Calu3 (cell line): ENCODE data around the gene GSG1. TPM values are rescaled to one million over a fixed set of nuclear protein-coding genes. Genes with fewer than 3 reads are reported as not detected.
"Not testable (repeated sequence)": the region's sequence is repeated elsewhere in the genome, so short reads cannot be mapped to it uniquely, and the experiment has no call there.

Experiments used
- BruUV-seq: library from RNA; stranded (reverse); fragments of 400-500 nt; replicated peaks from 2 replicates; lab custom pipeline; 2021; lab: Mats Ljungman, UMichigan
- CTCF ChIA-PET: fragments of 300-600 bp; sonication (Branson Sonifier 250); formaldehyde crosslinking; loops from one replicate; lab custom pipeline; 2022; ENCODE audit warnings: antibody characterized with exemption; lab: Charles Lee
- DNase-seq: peaks from one replicate; pipeline ENCODE4 v3.0.0; 2022
- H3K27ac Mint-ChIP-seq: one replicate; pipeline ENCODE4 v1.8.0; 2022; ENCODE audit warnings: mixed read lengths; ENCODE audit not compliant: unreplicated experiment
- H3K27me3 Mint-ChIP-seq: one replicate; pipeline ENCODE4 v1.8.0; 2022; ENCODE audit warnings: mixed read lengths; ENCODE audit not compliant: unreplicated experiment
- H3K36me3 Mint-ChIP-seq: one replicate; pipeline ENCODE4 v1.8.0; 2022; ENCODE audit warnings: mild to moderate bottlenecking, moderate library complexity, mixed read lengths; ENCODE audit not compliant: insufficient read depth, unreplicated experiment
- H3K4me1 Mint-ChIP-seq: one replicate; pipeline ENCODE4 v1.8.0; 2022; ENCODE audit warnings: mild to moderate bottlenecking, low read depth, mixed read lengths; ENCODE audit not compliant: unreplicated experiment
- H3K4me3 Mint-ChIP-seq: one replicate; pipeline ENCODE4 v1.8.0; 2022; ENCODE audit warnings: mild to moderate bottlenecking, low read depth, moderate library complexity, mixed read lengths; ENCODE audit not compliant: unreplicated experiment
- H3K9me3 Mint-ChIP-seq: one replicate; pipeline ENCODE4 v1.8.0; 2022; ENCODE audit warnings: low read depth, mixed read lengths; ENCODE audit not compliant: unreplicated experiment
- intact Hi-C: fragments of 100-400 bp; cut with micrococcal nuclease; formaldehyde crosslinking; loops from one replicate; pipeline ENCODE4 v1.10.0; 2022; ENCODE audit not compliant: unreplicated experiment
- total RNA-seq: library from RNA; stranded (reverse); gene quantifications from 2 replicates; pipeline ENCODE4 v1.2.3, GENCODE V29; 2022
- TF ChIP-seq, protein P1 (sequence below): fragments of 200-600 bp; IDR thresholded peaks from one replicate; pipeline ENCODE4 v1.8.0; 2022; ENCODE audit warnings: antibody characterized with exemption; ENCODE audit not compliant: unreplicated experiment

The GSG1 gene
- total RNA-seq, 1 experiment from 2014 or later = not detected

DNA sequence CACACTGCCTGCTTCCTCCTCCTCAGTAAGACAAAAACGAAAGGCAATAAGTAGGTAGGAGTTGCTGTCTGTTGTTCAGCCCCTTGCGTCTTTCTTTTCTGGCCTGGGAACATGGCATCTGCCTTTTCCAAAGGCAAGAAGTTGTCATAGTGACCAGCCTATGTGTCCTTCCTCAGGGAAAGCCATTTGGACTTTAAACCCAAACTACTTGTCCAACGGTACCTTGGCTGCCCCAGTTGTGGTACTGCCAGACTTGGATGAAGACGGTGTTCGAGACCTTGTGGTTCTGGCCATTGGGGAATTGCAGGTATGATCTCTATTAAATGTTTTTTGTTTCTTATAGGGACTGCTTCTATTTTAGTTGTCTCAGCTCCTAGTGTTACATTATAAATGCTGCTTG lies 40.8 kb downstream of the GSG1 start:
- H3K4me1 Mint-ChIP-seq = no peaks in the 10 kb centered on the region
- no peaks in the 10 kb centered on the region for H3K27me3 Mint-ChIP-seq
- H3K27ac Mint-ChIP-seq = no peak overlapping the region
- no peak for DNase-seq
- no TSS peak for BruUV-seq
- H3K36me3 Mint-ChIP-seq = no peaks in the 10 kb centered on the region
- H3K4me3 Mint-ChIP-seq = no peak overlapping the region
- CTCF ChIA-PET = interaction anchor here (0.7 kb wide), 1 partner anchor 389 kb away, joined by 3 read pairs; no protein-coding TSS in a partner anchor
- TF ChIP-seq, protein P1, sequence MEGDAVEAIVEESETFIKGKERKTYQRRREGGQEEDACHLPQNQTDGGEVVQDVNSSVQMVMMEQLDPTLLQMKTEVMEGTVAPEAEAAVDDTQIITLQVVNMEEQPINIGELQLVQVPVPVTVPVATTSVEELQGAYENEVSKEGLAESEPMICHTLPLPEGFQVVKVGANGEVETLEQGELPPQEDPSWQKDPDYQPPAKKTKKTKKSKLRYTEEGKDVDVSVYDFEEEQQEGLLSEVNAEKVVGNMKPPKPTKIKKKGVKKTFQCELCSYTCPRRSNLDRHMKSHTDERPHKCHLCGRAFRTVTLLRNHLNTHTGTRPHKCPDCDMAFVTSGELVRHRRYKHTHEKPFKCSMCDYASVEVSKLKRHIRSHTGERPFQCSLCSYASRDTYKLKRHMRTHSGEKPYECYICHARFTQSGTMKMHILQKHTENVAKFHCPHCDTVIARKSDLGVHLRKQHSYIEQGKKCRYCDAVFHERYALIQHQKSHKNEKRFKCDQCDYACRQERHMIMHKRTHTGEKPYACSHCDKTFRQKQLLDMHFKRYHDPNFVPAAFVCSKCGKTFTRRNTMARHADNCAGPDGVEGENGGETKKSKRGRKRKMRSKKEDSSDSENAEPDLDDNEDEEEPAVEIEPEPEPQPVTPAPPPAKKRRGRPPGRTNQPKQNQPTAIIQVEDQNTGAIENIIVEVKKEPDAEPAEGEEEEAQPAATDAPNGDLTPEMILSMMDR = no peak
- no peaks in the 10 kb centered on the region for H3K9me3 Mint-ChIP-seq
- intact Hi-C loops = no loop called here

DNA sequence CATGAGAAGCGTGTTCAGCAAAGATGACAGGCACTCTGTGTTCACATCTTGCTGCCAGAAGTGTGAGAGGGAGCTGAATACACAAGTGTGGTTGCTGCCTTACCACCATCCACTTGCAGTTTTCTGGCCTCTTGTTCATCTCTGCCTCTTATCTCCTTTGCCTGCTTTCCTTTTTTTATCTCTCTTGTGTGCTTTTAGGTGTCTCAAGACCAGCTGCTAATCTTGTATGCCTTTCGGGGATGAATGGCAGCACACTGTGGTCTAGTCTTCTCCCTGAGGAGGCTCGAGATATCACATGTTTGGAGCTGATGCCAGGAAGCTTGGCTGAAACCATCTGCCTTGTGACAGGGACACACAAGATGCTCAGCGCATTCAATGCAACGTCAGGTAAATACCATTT lies 42.1 kb downstream of the GSG1 start:
- Mint-ChIP-seq H3K4me3 (no peak overlapping the region), H3K4me1 (no peaks in the 10 kb centered on the region), H3K27ac (no peak overlapping the region), H3K9me3 (no peaks in the 10 kb centered on the region), H3K36me3 (no peaks in the 10 kb centered on the region), H3K27me3 (no peaks in the 10 kb centered on the region)
- TF ChIP-seq, protein P1 = no peak
- CTCF ChIA-PET = no interaction called here
- no peak for DNase-seq
- intact Hi-C loops = no loop called here
- BruUV-seq = no TSS peak

DNA sequence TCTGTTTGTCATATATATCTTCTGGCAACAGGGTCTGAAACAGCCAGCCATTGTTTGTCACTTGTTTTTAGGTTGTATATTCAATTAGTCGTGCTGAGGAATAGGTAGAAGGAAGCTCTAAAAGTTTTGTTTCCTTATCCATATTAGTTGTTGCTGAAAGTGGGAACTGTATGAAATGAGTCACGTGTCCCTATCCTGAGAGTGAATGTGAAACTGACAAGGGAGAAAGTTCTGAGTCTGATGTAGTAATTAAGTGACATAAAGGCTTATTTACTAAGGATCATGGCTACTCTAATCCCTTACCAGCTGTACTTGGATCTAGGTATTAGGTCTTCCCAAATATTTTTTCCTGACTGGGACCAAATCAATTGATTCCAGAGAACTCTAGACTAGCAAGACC lies 42.9 kb downstream of the GSG1 start:
- H3K4me1 Mint-ChIP-seq = no peaks in the 10 kb centered on the region
- no peak overlapping the region for H3K4me3 Mint-ChIP-seq
- BruUV-seq = no TSS peak
- peaks cover 3% of the 10 kb centered on the region for H3K27me3 Mint-ChIP-seq
- intact Hi-C loops = no loop called here
- CTCF ChIA-PET = no interaction called here
- TF ChIP-seq, protein P1 = no peak
- no peak overlapping the region for H3K27ac Mint-ChIP-seq
- no peaks in the 10 kb centered on the region for H3K36me3 Mint-ChIP-seq
- H3K9me3 Mint-ChIP-seq = no peaks in the 10 kb centered on the region
- no peak for DNase-seq

DNA sequence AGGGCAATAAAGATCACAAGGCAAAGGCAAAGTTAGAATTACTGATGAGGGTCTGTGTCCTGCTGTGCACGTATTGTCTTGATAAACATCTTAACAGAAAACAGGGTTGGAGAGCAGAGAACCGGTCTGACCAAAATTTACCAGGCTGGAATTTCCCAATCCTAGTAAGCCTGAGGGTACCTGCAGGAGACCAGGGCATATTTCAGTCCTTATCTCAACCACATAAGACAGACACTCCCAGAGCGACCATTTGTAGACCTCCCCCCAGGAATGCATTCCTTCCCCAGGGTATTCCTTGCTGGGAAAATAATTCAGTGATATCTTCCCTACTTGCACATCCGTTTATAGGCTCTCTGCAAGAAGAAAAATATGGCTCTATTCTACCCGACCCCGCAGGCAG lies 49.9 kb downstream of the GSG1 start:
- intact Hi-C loops, H3K36me3 Mint-ChIP-seq, H3K9me3 Mint-ChIP-seq, BruUV-seq, H3K27ac Mint-ChIP-seq, CTCF ChIA-PET, H3K4me3 Mint-ChIP-seq, H3K4me1 Mint-ChIP-seq, DNase-seq: not testable (repeated sequence)
- H3K27me3 Mint-ChIP-seq = peaks cover 16% of the 10 kb centered on the region

DNA sequence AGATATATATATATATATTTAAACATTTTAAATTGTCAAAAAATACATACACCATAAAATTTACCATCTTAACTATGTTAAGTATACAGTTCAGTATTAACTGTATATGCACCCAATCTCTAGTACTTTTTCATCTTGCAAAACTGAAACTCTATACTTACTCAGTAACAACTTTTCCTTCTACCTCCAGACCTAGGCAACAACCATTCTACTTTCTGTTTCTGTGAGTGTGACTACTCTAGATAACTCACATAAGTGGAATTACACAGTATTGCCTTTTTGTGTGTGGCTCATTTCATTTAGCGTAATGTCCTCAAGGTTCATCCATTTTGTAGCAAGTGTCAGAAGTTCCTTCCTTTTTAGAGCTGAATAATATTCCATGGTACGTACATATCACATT lies 51.0 kb downstream of the GSG1 start:
- CTCF ChIA-PET = no interaction called here
- Mint-ChIP-seq H3K36me3 (no peaks in the 10 kb centered on the region), H3K4me3 (no peak overlapping the region), H3K4me1 (no peaks in the 10 kb centered on the region), H3K9me3 (peaks cover 3% of the 10 kb centered on the region), H3K27me3 (peaks cover 16% of the 10 kb centered on the region), H3K27ac (no peak overlapping the region)
- no peak for DNase-seq
- BruUV-seq = no TSS peak
- TF ChIP-seq, protein P1 = no peak
- intact Hi-C loops = no loop called here
